Stimulated activated CD4-positive, alpha-beta T cell treated with anti-CD3 and anti-CD28 coated beads, TNF-alpha, amount 100 ng/mL, for 24 hours (primary cell): ENCODE results near the gene PPP1R3C.

ENCODE experiments used
- DNase-seq, 3 experiments: peaks; one replicate each; pipeline ENCODE4 v3.0.0-alpha.2; 2020; ENCODE audit warnings: low read depth in 3 of 3

Gene PPP1R3C

GRCh38 chr10:91601212-91601611 lies 31.7 kb downstream of the PPP1R3C start:
- DNase-seq: no peak

DNA sequence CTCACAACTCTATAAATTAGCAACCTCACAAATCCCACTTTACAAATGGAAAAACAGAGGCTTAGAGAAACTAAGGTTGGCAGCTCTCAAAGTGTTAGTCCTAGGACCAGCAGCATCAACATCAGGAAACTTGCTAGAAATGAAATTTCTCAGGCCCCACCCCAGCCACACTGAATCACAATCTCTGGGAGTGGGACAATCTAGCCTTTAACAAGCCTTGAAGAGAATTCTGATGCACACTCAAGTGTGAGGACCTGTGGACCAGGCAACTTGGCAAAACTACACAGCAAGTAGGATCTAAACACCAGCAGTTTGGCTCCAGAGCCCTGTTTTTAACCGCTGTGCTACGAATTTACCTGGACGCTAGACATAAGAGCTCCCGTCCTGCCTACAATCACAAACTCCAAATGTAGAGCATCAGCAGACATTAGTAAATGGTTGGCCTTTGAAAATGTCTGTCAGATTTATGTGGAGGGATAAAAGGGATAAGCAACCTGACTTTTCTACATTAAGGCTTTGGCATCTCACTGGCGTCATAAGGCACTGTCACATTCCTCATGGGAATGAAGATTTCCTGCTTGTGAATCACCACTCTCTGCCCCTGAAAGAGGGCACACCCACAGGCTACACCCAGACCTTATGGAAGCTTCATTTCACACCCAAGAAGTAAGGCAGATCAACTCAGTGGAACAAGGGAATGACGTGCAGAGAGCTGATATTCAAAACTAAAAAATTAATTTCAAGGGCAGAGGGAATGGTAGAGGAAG lies 34.5 kb downstream of the PPP1R3C start:
- DNase-seq: no peak

DNA sequence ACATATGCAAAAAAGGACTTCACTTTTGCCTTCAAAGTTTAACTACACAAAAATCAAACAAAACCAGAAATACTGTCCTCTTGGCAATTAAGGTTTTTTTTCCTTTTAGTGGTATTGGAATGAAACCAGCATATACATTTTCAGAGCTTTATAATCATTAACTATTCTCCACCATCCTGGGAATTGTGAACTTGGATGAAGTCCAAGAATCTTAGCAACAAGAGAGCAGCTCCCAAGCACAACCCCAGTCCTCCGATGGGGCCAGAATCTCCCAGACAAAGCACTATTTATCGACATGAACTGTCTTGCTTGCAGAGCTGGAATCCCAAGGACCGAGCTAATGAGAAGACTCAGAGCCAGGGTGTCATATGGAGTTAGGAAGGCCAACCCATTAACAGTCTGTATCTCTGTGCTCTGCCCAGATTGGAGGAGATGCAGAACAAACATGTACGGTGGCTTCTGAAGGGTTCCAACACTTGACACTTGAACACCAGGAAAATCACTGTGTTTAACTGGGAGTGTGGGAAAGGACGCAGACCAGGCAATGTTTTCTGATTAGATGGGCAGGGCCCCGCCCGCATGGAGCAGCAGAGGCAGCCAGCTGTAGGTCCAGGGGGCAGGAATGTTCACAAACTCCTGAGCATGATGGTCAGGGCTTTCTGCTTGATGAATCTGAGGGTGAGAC lies 35.5 kb downstream of the PPP1R3C start:
- DNase-seq: no peak

- no peak for DNase-seq
Observed at GRCh38 chr10:91596825-91597196, 36.1 kb downstream of the PPP1R3C start.

DNA sequence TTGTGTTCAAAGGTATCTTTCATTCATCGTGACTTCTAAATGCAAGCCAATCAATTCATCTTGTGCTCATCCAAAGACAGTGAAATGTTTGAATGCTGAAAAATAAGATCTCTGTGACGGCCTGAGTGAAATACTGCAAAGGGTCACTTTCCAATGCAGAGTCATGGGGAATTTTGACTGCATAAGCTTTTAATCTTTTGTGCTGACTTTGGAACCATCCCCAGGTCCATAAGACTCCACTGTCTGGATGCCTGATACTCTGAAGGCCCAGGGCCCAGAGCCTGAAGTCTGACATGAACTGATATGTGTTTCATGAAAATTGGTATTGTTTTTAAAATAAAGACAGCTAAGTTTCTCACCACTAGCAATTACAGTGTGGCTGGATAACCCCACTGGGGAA lies 39.0 kb downstream of the PPP1R3C start:
- no peak for DNase-seq

GRCh38 chr10:91593366-91593765 lies 39.5 kb downstream of the PPP1R3C start:
- DNase-seq: no peak

GRCh38 chr10:91592266-91592975 lies 40.5 kb downstream of the PPP1R3C start:
- DNase-seq: no peak

DNA sequence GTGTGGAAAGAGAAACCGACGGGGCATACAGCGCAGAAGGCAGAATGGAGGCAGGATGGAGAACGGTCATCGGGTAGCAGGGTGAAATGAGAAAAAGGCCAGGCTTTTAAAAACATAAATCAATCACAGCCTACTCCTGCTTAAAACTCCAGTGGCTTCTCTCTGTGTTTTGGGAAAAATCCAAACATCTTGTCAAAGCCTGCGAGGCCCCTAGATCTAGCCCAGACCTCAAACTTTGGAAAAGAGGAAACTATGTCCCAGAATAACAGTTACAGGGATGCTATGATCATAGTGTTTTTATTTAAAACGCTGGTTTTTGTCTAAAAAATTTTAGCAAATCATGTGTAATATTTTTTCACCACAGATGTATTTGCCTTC lies 41.1 kb downstream of the PPP1R3C start:
- no peak for DNase-seq

DNA sequence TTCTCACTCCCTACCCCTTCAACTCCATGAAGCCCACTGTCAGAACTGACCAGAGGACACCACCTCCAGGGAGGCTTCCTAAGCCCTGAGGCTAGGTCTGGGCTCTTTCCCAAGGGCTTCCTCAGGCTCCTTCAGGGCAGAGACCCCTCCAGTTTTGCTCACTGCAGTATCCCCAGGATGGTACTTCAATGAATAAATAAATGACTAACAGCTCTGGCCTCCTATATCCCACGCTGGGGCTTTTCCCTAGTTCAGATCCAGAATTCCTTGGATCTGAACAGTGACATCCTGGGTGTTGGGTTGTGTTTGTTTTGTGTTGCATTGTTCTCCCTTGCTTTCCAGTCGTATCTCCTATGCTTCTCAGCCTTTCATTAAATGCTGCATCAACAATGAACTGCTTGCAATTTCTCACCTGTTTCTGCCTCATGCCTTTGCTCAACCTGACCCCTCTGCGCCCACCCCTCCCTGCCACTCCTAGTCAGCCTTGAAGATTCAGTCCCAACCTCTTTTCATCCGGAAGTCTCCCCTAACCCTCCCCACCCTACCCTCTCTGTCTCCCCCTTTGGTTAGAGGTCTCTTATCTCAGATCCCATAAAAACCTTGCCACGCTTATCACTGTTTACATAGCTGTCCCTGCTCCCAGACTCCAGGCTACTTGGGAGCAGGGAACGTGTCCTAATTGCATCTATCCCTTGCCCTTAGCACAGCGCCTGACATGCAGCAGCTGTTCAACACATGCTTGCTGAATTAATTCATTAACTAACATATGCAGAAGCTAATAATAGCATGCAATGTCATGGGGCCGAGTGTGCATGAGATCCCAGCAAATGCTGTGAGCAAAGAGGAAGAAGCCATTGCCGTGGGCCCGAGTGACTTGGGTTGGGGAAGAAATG lies 41.7 kb downstream of the PPP1R3C start:
- DNase-seq: no peak

GRCh38 chr10:91590142-91590903 lies 42.5 kb downstream of the PPP1R3C start:
- no peak for DNase-seq

GRCh38 chr10:91589658-91590035 lies 43.2 kb downstream of the PPP1R3C start:
- no peak for DNase-seq

- no peak for DNase-seq
Observed at GRCh38 chr10:91589015-91589657, 43.7 kb downstream of the PPP1R3C start.

DNA sequence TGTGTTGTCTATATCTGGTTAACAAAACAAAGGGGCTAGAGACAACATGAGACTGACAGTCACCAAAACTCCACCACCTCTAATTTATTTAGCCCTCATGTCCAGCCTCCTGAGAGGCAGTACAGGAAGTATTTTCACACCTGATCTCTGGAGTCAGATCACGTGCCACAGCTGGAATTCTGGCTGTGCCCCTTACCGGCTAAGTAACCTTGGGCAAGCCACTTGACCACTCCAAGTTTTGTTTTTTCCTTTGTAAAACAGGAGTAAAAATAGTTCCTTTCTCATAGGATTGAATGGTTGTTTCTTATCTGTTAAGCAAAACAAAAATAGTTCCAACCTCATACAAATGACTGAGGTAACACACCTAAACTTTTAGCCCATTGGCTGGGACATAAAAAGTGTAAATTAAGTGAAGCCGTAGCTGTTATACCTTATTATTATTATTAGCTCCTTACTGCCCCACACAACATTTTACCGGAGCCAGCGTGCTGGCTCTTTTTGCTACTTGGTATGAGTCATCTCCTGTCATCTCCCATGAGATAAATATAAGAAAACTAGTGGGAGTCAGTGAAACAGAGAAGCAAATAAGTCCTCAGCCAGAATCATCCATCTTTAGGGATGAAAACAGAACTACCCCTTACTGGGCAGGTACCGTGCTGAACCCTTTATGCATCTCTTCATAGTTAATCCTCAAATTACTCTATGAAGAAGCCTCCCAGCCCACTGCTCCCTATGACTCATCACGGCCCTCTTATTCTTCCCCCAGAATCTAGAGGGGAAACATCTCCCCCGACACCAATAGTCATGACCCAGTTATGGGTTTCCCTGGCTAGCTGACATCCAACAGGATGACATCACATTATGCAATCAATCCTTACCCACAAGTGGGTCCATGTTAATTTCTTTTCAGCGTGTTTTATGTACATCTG lies 44.9 kb downstream of the PPP1R3C start:
- no peak for DNase-seq

- no peak for DNase-seq
Observed at GRCh38 chr10:91582153-91582554, 50.7 kb downstream of the PPP1R3C start.

- no peak for DNase-seq
Observed at GRCh38 chr10:91579329-91579985, 53.4 kb downstream of the PPP1R3C start.
